ENCODE measurements around the gene GZMM.

- TF ChIP-seq, protein P1, sequence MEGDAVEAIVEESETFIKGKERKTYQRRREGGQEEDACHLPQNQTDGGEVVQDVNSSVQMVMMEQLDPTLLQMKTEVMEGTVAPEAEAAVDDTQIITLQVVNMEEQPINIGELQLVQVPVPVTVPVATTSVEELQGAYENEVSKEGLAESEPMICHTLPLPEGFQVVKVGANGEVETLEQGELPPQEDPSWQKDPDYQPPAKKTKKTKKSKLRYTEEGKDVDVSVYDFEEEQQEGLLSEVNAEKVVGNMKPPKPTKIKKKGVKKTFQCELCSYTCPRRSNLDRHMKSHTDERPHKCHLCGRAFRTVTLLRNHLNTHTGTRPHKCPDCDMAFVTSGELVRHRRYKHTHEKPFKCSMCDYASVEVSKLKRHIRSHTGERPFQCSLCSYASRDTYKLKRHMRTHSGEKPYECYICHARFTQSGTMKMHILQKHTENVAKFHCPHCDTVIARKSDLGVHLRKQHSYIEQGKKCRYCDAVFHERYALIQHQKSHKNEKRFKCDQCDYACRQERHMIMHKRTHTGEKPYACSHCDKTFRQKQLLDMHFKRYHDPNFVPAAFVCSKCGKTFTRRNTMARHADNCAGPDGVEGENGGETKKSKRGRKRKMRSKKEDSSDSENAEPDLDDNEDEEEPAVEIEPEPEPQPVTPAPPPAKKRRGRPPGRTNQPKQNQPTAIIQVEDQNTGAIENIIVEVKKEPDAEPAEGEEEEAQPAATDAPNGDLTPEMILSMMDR (IDR thresholded peaks at IDR 0.05), result no peak
- no peak for TF ChIP-seq EP300 (IDR thresholded peaks at IDR 0.05)
Measured at GRCh38 chr19:580274-580835, 36.5 kb downstream of the GZMM start.
